Tibial nerve (tissue), 4 donors: Measurements from ENCODE around the gene PPP1R7. TPM values are rescaled to one million over a fixed set of nuclear protein-coding genes. Genes with fewer than 3 reads are reported as not detected.

ENCODE experiments used
- DNase-seq, 2 donors: peaks; one replicate each; pipeline ENCODE4 v3.0.0-alpha.2; 2019; ENCODE audit warnings: low spot score in 2 of 2
- H3K27ac ChIP-seq, 4 donors: fragments of 200-600 bp; sonication (generic) in 3 of 4; one replicate each; pipeline ENCODE4 v1.5.1; 2017 to 2019; ENCODE audit warnings: mild to moderate bottlenecking in 1 of 4
- H3K27me3 ChIP-seq, 2 donors: fragments of 200-600 bp; sonication (generic) in 1 of 2; one replicate each; pipeline versions ENCODE4 v1.5.1 to v1.6.0; 2017 to 2019
- H3K36me3 ChIP-seq, 3 donors: fragments of 200-600 bp; sonication (generic); one replicate each; pipeline ENCODE4 v1.5.1; 2018 to 2019
- H3K4me1 ChIP-seq, 4 donors: fragments of 200-600 bp; sonication (generic) in 3 of 4; one replicate each; pipeline ENCODE4 v1.5.1; 2017 to 2019
- H3K4me3 ChIP-seq, 4 donors: fragments of 200-600 bp; sonication (generic) in 3 of 4; one replicate each; pipeline ENCODE4 v1.5.1; 2017 to 2019; ENCODE audit warnings: mild to moderate bottlenecking in 1 of 4, moderate library complexity in 1 of 4
- H3K9me3 ChIP-seq, 4 donors: fragments of 200-600 bp; sonication (generic) in 3 of 4; one replicate each; pipeline ENCODE4 v1.5.1; 2017 to 2019
- EP300 ChIP-seq, 2 donors: sonication (generic); formaldehyde crosslinking; IDR thresholded peaks; one replicate each; pipeline ENCODE4 v1.6.1; 2017; ENCODE audit warnings: antibody characterized with exemption in 2 of 2, mild to moderate bottlenecking in 1 of 2
- POLR2A ChIP-seq, 2 donors: fragments of 450-650 bp; IDR thresholded peaks; one replicate each; pipeline ENCODE4 v1.6.1; 2017; ENCODE audit warnings: antibody characterized with exemption in 2 of 2, mild to moderate bottlenecking in 2 of 2, moderate library complexity in 2 of 2
- WGBS, 2 donors: methylation state at CpG; one replicate each; pipeline ENCODE4 v1.1.5; 2018; 5-methylcytosine and 5-hydroxymethylcytosine counted together
- total RNA-seq, 4 donors: library from RNA; depleted of rRNA; stranded (reverse); fragments of >200 nt; gene quantifications; one replicate each; pipeline ENCODE4 v1.1.0, GENCODE V29; 2016
- TF ChIP-seq, protein P1 (sequence below), 5 experiments: fragments of 200-600 bp in 3 of 5; fragments of 450-650 bp in 2 of 5; sonication (generic) in 3 of 5; IDR thresholded peaks; one replicate each; pipeline ENCODE4 v1.5.1; 2016 to 2019; ENCODE audit warnings: antibody characterized with exemption in 5 of 5, mild to moderate bottlenecking in 3 of 5, moderate library complexity in 2 of 5

Gene PPP1R7
- total RNA-seq, 4 donors from 2014 or later, result 29.5 to 53.8 (median 38.1) TPM

- no peak for DNase-seq
- H3K36me3 ChIP-seq, result peaks cover 0 to 92% (median 1%) of the 10 kb centered on the region in 3 donors
- peaks cover 0 to 10% (median 0%) of the 10 kb centered on the region in 4 donors for H3K4me1 ChIP-seq
- TF ChIP-seq EP300 (IDR thresholded peaks at IDR 0.05) (no peak), POLR2A (IDR thresholded peaks at IDR 0.05) (no peak)
- TF ChIP-seq, protein P1, sequence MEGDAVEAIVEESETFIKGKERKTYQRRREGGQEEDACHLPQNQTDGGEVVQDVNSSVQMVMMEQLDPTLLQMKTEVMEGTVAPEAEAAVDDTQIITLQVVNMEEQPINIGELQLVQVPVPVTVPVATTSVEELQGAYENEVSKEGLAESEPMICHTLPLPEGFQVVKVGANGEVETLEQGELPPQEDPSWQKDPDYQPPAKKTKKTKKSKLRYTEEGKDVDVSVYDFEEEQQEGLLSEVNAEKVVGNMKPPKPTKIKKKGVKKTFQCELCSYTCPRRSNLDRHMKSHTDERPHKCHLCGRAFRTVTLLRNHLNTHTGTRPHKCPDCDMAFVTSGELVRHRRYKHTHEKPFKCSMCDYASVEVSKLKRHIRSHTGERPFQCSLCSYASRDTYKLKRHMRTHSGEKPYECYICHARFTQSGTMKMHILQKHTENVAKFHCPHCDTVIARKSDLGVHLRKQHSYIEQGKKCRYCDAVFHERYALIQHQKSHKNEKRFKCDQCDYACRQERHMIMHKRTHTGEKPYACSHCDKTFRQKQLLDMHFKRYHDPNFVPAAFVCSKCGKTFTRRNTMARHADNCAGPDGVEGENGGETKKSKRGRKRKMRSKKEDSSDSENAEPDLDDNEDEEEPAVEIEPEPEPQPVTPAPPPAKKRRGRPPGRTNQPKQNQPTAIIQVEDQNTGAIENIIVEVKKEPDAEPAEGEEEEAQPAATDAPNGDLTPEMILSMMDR (IDR thresholded peaks at IDR 0.05), result no peak
- no peak overlapping the region for H3K27ac ChIP-seq
- H3K4me3 ChIP-seq, result no peak overlapping the region
- WGBS, 2 donors, result 88 to 89% methylated on average over 7 of the region's 7 CpGs
- no peaks in the 10 kb centered on the region for H3K27me3 ChIP-seq
- H3K9me3 ChIP-seq, result no peaks in the 10 kb centered on the region
These were observed 10.1 kb downstream of the PPP1R7 start for GRCh38 chr2:241160318-241160717.

DNA sequence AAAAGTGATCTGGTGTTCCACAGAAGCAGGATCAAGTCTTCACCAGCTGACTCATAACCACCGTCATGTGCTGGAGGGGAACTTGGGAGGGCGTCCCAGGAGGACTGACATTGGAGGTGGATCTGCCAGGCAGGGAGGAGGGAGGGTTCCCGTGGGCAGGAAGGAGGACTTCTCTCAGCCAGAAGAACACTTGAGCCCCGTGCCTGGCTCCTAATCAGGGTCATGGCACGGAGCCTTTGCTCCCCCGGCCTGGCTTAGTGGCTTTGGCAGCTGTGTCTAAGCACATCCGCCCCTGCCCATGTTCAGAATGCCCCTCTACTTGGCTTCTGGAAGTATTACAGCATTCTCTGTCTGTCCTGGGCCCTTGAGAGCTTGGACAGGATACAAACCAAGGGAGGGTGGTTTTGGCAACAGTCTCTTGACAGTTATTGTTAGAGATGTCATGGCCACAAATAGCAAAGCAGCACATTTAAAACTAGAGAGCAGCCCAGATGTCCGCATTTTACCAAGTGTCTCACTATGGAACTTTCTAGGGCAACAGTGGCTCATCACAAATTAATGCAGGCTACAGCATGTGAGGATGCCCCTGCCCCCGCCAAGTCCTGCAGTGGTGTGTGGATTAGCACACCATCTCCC, 11.5 kb downstream of the PPP1R7 start:
- Histone ChIP-seq H3K9me3 (no peaks in the 10 kb centered on the region), H3K4me1 (peaks cover 0 to 10% (median 0%) of the 10 kb centered on the region in 4 donors), H3K27me3 (no peaks in the 10 kb centered on the region), H3K4me3 (no peak overlapping the region), H3K36me3 (peaks cover 0 to 95% (median 13%) of the 10 kb centered on the region in 3 donors), H3K27ac (peak overlapping the region in 2 of 4 donors; percentile 50 to 58)
- TF ChIP-seq POLR2A (IDR thresholded peaks at IDR 0.05) (no peak), EP300 (IDR thresholded peaks at IDR 0.05) (peak in 1 of 2 donors; percentile 46)
- TF ChIP-seq, protein P1 (IDR thresholded peaks at IDR 0.05), result no peak
- 46 to 49% methylated on average over 9 of the region's 9 CpGs for WGBS, 2 donors
- DNase-seq, result peak; percentile 59 to 63

DNA sequence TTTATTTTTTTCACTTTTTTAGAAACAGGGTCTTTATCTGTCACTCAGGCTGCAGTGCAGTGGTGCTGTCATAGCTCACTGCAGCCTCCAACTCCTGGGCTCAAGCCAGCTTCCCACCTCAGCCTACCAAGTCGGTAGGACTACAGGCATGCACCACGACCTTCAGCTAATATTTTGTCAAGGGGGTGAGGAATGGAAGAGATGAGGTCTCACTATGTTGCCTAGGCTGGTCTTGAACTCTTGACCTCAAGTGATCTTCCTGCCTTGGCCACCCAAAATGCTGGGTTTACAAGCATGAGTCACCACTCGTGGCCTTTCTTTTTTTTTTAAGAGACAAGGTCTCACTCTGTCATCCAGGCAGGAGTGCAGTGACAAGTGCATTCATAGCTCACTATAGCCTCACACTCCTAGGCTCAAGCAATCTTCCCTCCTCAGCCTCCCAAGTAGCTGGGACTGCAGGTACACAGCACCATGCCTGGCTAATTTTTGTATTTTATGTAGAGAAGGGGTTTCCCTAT, 13.4 kb downstream of the PPP1R7 start:
- Histone ChIP-seq H3K9me3 (no peaks in the 10 kb centered on the region), H3K4me3 (no peak overlapping the region), H3K4me1 (peaks cover 0 to 10% (median 0%) of the 10 kb centered on the region in 4 donors), H3K27ac (no peak overlapping the region), H3K27me3 (no peaks in the 10 kb centered on the region), H3K36me3 (peaks cover 0 to 94% (median 20%) of the 10 kb centered on the region in 3 donors)
- 53 to 60% methylated on average over 3 of the region's 3 CpGs for WGBS, 2 donors
- DNase-seq, result no peak
- TF ChIP-seq, protein P1 (IDR thresholded peaks at IDR 0.05), result no peak
- TF ChIP-seq EP300 (IDR thresholded peaks at IDR 0.05), result no peak
- no peak for TF ChIP-seq POLR2A (IDR thresholded peaks at IDR 0.05)

DNA sequence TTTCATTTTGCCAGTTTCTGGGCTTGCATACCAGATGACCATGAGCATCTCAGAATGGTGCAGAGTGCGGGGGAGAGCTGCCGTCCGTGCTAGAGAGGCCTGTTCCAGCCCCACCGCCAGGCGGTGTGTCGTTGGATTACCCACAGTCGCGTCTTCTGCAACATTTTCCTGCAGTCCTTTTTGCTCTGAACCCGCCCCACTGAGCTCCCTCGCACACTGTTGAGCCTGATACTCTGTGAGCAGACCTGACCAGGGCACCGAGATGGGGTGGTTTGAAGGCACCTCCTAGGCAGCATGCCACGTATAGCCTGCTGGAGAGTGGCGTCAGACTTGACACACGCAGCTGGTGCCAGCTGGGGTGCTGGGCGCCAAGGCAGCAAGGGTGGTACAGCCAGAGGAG, 18.1 kb downstream of the PPP1R7 start:
- Histone ChIP-seq H3K4me3 (no peak overlapping the region), H3K27ac (no peak overlapping the region), H3K4me1 (no peaks in the 10 kb centered on the region), H3K9me3 (peaks cover 0 to 19% (median 3%) of the 10 kb centered on the region in 4 donors), H3K27me3 (no peaks in the 10 kb centered on the region), H3K36me3 (peaks cover 0 to 99% (median 36%) of the 10 kb centered on the region in 3 donors)
- 93 to 94% methylated on average over 13 to 15 of the region's 15 CpGs for WGBS, 2 donors
- no peak for TF ChIP-seq EP300 (IDR thresholded peaks at IDR 0.05)
- TF ChIP-seq, protein P1 (IDR thresholded peaks at IDR 0.05), result no peak
- TF ChIP-seq POLR2A (IDR thresholded peaks at IDR 0.05), result no peak
- no peak for DNase-seq

DNA sequence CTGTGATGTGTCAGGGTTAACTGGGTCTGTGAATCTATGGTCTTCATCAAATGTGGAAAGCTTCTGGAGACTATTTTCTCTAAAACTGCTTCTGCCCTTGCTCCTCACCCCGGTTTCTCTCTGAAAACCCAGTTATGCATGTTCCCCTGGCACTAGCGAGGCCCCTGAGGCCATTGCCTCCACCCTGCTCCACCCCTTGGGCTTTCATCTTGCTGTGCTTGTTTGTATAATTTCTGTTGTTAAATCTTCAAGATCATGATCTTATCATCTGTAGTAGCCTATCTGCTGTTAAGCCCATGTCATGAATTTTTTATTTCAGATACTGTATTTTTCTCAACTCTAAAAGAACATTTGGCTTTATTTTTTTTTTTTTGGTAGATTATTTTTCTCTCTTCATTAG, 23.3 kb downstream of the PPP1R7 start:
- peaks cover 0 to 19% (median 3%) of the 10 kb centered on the region in 4 donors for H3K9me3 ChIP-seq
- no peak overlapping the region for H3K27ac ChIP-seq
- H3K36me3 ChIP-seq, result peaks cover 0 to 99% (median 17%) of the 10 kb centered on the region in 3 donors
- H3K27me3 ChIP-seq, result no peaks in the 10 kb centered on the region
- H3K4me1 ChIP-seq, result no peaks in the 10 kb centered on the region
- no peak for TF ChIP-seq POLR2A (IDR thresholded peaks at IDR 0.05)
- TF ChIP-seq, protein P1 (IDR thresholded peaks at IDR 0.05), result no peak
- TF ChIP-seq EP300 (IDR thresholded peaks at IDR 0.05), result no peak
- 85 to 92% methylated on average over 2 of the region's 2 CpGs for WGBS, 2 donors
- DNase-seq, result no peak
- H3K4me3 ChIP-seq, result no peak overlapping the region
